ENCODE results near the gene SIK3. TPM values are rescaled to one million over a fixed set of nuclear protein-coding genes. Genes with fewer than 3 reads are reported as not detected.
"Not testable (repeated sequence)": the region's sequence is repeated elsewhere in the genome, so short reads cannot be mapped to it uniquely, and the experiment has no call there.

SIK3 gene
- total RNA-seq, 4 donors from 2014 or later: 45.0 to 70.2 (median 48.8) TPM

- peaks cover 0 to 51% (median 15%) of the 10 kb centered on the region in 4 donors for H3K4me1 ChIP-seq
- DNase-seq (ENCODE audit: low spot score in 2 of 2): no peak
- H3K27ac ChIP-seq: peak overlapping the region; percentile 9 to 79 (median 74)
- H3K36me3 ChIP-seq: no peaks in the 10 kb centered on the region
- H3K9me3 ChIP-seq: no peaks in the 10 kb centered on the region
- H3K4me3 ChIP-seq: peak overlapping the region; percentile 18 to 50 (median 44)
- no peaks in the 10 kb centered on the region for H3K27me3 ChIP-seq
- TF ChIP-seq EP300 (IDR thresholded peaks at IDR 0.05): no peak
- no peak for TF ChIP-seq POLR2A (IDR thresholded peaks at IDR 0.05)
- TF ChIP-seq CTCF (IDR thresholded peaks at IDR 0.05): no peak
- WGBS, 2 donors: 51 to 60% methylated on average over 23 to 27 of the region's 28 CpGs
Measured at GRCh38 chr11:116835042-116835772, 263.0 kb downstream of the SIK3 start.

- H3K9me3 ChIP-seq; H3K4me3 ChIP-seq; H3K27me3 ChIP-seq; H3K36me3 ChIP-seq; DNase-seq (ENCODE audit: low spot score in 2 of 2): not testable (repeated sequence)
- Histone ChIP-seq H3K4me1 (peaks cover 0 to 45% (median 15%) of the 10 kb centered on the region in 4 donors), H3K27ac (peak overlapping the region in 1 of 4 donors; percentile 79)
- WGBS, 2 donors: 82 to 93% methylated on average over 6 to 13 of the region's 13 CpGs
Measured at GRCh38 chr11:116834535-116835041, 263.6 kb downstream of the SIK3 start.

- WGBS, 2 donors: 89 to 92% methylated on average over 14 of the region's 14 CpGs
- Histone ChIP-seq H3K4me1 (peaks cover 0 to 39% (median 15%) of the 10 kb centered on the region in 4 donors), H3K27me3 (no peaks in the 10 kb centered on the region), H3K9me3 (no peaks in the 10 kb centered on the region), H3K4me3 (no peak overlapping the region), H3K36me3 (no peaks in the 10 kb centered on the region), H3K27ac (no peak overlapping the region)
- DNase-seq (ENCODE audit: low spot score in 2 of 2): no peak
- TF ChIP-seq EP300 (IDR thresholded peaks at IDR 0.05) (no peak), CTCF (IDR thresholded peaks at IDR 0.05) (no peak), POLR2A (IDR thresholded peaks at IDR 0.05) (no peak)
Measured at GRCh38 chr11:116833816-116834534, 264.3 kb downstream of the SIK3 start.

GRCh38 chr11:116833491-116833815 is 264.8 kb downstream of the SIK3 start:
- Histone ChIP-seq H3K4me1 (peaks cover 0 to 36% (median 15%) of the 10 kb centered on the region in 4 donors), H3K4me3 (no peak overlapping the region), H3K27ac (no peak overlapping the region), H3K27me3 (no peaks in the 10 kb centered on the region), H3K9me3 (no peaks in the 10 kb centered on the region), H3K36me3 (no peaks in the 10 kb centered on the region)
- WGBS, 2 donors: 93 to 96% methylated on average over 10 of the region's 10 CpGs
- TF ChIP-seq POLR2A (IDR thresholded peaks at IDR 0.05) (no peak), EP300 (IDR thresholded peaks at IDR 0.05) (no peak), CTCF (IDR thresholded peaks at IDR 0.05) (no peak)
- no peak for DNase-seq (ENCODE audit: low spot score in 2 of 2)

GRCh38 chr11:116832350-116833290 is 265.6 kb downstream of the SIK3 start:
- Histone ChIP-seq H3K36me3 (no peaks in the 10 kb centered on the region), H3K4me3 (no peak overlapping the region), H3K27me3 (no peaks in the 10 kb centered on the region), H3K27ac (no peak overlapping the region), H3K4me1 (peaks cover 0 to 28% (median 14%) of the 10 kb centered on the region in 4 donors), H3K9me3 (no peaks in the 10 kb centered on the region)
- no peak for TF ChIP-seq EP300 (IDR thresholded peaks at IDR 0.05)
- no peak for TF ChIP-seq CTCF (IDR thresholded peaks at IDR 0.05)
- TF ChIP-seq POLR2A (IDR thresholded peaks at IDR 0.05): no peak
- DNase-seq (ENCODE audit: low spot score in 2 of 2): no peak
- 78 to 82% methylated on average over 12 to 13 of the region's 13 CpGs for WGBS, 2 donors
